ENCODE measurements around the gene GMPPB.
"Not testable (repeated sequence)": the region's sequence is repeated elsewhere in the genome, so short reads cannot be mapped to it uniquely, and the experiment has no call there.

Gene GMPPB

GRCh38 chr3:49723628-49724551 lies at the start of gene GMPPB:
GMPPB (minus strand) TSS chr3:49723951; CDS start chr3:49723726, 225 bp downstream.
- DNase-seq = peak; percentile 98

- DNase-seq = no peak
These were observed 49.0 kb upstream of the GMPPB start for GRCh38 chr3:49772703-49773102.

GRCh38 chr3:49771340-49771938 lies 47.7 kb upstream of the GMPPB start:
- DNase-seq = no peak

- no peak for DNase-seq
These were observed 46.2 kb upstream of the GMPPB start for GRCh38 chr3:49769926-49770325.

GRCh38 chr3:49769286-49769915 lies 45.6 kb upstream of the GMPPB start:
- no peak for DNase-seq

GRCh38 chr3:49763981-49764380 lies 40.2 kb upstream of the GMPPB start:
- DNase-seq = no peak

GRCh38 chr3:49761661-49762060 lies 37.9 kb upstream of the GMPPB start:
- DNase-seq = no peak

- DNase-seq = no peak
These were observed 35.5 kb upstream of the GMPPB start for GRCh38 chr3:49759226-49759625.

- no peak for DNase-seq
These were observed 33.4 kb upstream of the GMPPB start for GRCh38 chr3:49757197-49757596.

GRCh38 chr3:49756036-49756435 lies 32.3 kb upstream of the GMPPB start:
- no peak for DNase-seq

GRCh38 chr3:49754536-49754935 lies 30.8 kb upstream of the GMPPB start:
- DNase-seq = no peak

GRCh38 chr3:49751501-49751900 lies 27.8 kb upstream of the GMPPB start:
- no peak for DNase-seq

GRCh38 chr3:49750056-49750455 lies 26.3 kb upstream of the GMPPB start:
- no peak for DNase-seq

- DNase-seq = not testable (repeated sequence)
These were observed 25.1 kb upstream of the GMPPB start for GRCh38 chr3:49748874-49749273.

- DNase-seq = no peak
These were observed 24.2 kb upstream of the GMPPB start for GRCh38 chr3:49747792-49748480.

- no peak for DNase-seq
These were observed 22.2 kb upstream of the GMPPB start for GRCh38 chr3:49745986-49746385.

- no peak for DNase-seq
These were observed 16.7 kb upstream of the GMPPB start for GRCh38 chr3:49740427-49740826.

- no peak for DNase-seq
These were observed 14.4 kb upstream of the GMPPB start for GRCh38 chr3:49738067-49738713.

GRCh38 chr3:49734752-49735151 lies 11.0 kb upstream of the GMPPB start:
- DNase-seq = no peak

GRCh38 chr3:49733551-49733950 lies 9.8 kb upstream of the GMPPB start:
- no peak for DNase-seq

- DNase-seq = no peak
These were observed 8.8 kb upstream of the GMPPB start for GRCh38 chr3:49732597-49732996.

- DNase-seq = no peak
These were observed 6.3 kb upstream of the GMPPB start for GRCh38 chr3:49729966-49730609.

Data from activated effector memory CD4-positive, alpha-beta T cell treated with anti-CD3 and anti-CD28 coated beads, Interleukin-2, amount 50 U/mL, for 16 hours (primary cell).